IMR-90 (cell line): ENCODE data around the gene FLT3LG. TPM values are rescaled to one million over a fixed set of nuclear protein-coding genes. Genes with fewer than 3 reads are reported as not detected.

Experiments
- ATAC-seq: fragments of 200-7000 bp; cut with Tn5 transposase; 2 replicates; pipeline ENCODE4 v1.9.1; 2020; ENCODE audit warnings: low read depth, mild to moderate bottlenecking, moderate library complexity
- BruUV-seq: library from RNA; stranded (reverse); fragments of 400-500 nt; replicated peaks from 2 replicates; lab custom pipeline; 2021; lab: Mats Ljungman, UMichigan
- CTCF ChIA-PET: fragments of 300-600 bp; formaldehyde crosslinking; extraction: SDS; loops from one replicate; lab custom pipeline; 2021; ENCODE audit warnings: antibody characterized with exemption; lab: Yijun Ruan, JAX
- POLR2A ChIA-PET: fragments of 300-600 bp; sonication (Branson Sonifier 250); formaldehyde crosslinking; loops from one replicate; lab custom pipeline; 2022; ENCODE audit warnings: antibody characterized with exemption; ENCODE audit not compliant: unreplicated experiment; lab: Charles Lee
- DNase-seq: peaks from one replicate; pipeline ENCODE4 v3.0.0; 2013
- H2AFZ ChIP-seq: replicated peaks from 2 replicates; pipeline ENCODE3; 2013; ENCODE audit warnings: low read length, mild to moderate bottlenecking; ENCODE audit not compliant: poor library complexity
- H2AK5ac ChIP-seq: 2 replicates; pipeline ENCODE4 v1.6.1; 2013; ENCODE audit warnings: low read depth, low read length, inconsistent platforms
- H2AK9ac ChIP-seq: replicated peaks from 2 replicates; pipeline ENCODE3; 2013; ENCODE audit warnings: mild to moderate bottlenecking, low read depth, low read length, moderate library complexity; ENCODE audit not compliant: poor library complexity
- H2BK120ac ChIP-seq: 2 replicates; pipeline ENCODE4 v1.6.1; 2013; ENCODE audit warnings: low read depth, low read length, inconsistent platforms
- H2BK15ac ChIP-seq: 3 replicates; pipeline ENCODE4 v1.6.1; 2013; ENCODE audit warnings: low read depth, low read length, inconsistent platforms
- H2BK20ac ChIP-seq: 2 replicates; pipeline ENCODE4 v1.6.1; 2013; ENCODE audit warnings: low read depth, mild to moderate bottlenecking, inconsistent platforms, low read length, moderate library complexity
- H2BK5ac ChIP-seq: 2 replicates; pipeline ENCODE4 v1.6.1; 2013; ENCODE audit warnings: mild to moderate bottlenecking, low read depth, low read length, inconsistent platforms; ENCODE audit not compliant: poor library complexity, severe bottlenecking
- H3K14ac ChIP-seq: replicated peaks from 2 replicates; pipeline ENCODE4 v1.6.1; 2013; ENCODE audit warnings: low read depth, low read length, inconsistent platforms
- H3K18ac ChIP-seq: 2 replicates; pipeline ENCODE4 v1.6.1; 2013; ENCODE audit warnings: low read depth, low read length, control low read depth
- H3K23ac ChIP-seq: 2 replicates; pipeline ENCODE4 v1.6.1; 2013; ENCODE audit warnings: low read depth, low read length, inconsistent platforms
- H3K27ac ChIP-seq: 2 replicates; pipeline ENCODE4 v1.5.1; 2013; ENCODE audit warnings: mild to moderate bottlenecking, control low read depth, low read length; ENCODE audit not compliant: insufficient read depth
- H3K27me3 ChIP-seq: 2 replicates; pipeline ENCODE4 v1.6.1; 2013; ENCODE audit warnings: low read length; ENCODE audit not compliant: control insufficient read depth, insufficient read depth
- H3K36me3 ChIP-seq: 2 replicates; pipeline ENCODE4 v1.6.1; 2013; ENCODE audit warnings: low read length, mixed read lengths; ENCODE audit not compliant: control insufficient read depth, insufficient read depth
- H3K4ac ChIP-seq: 2 replicates; pipeline ENCODE4 v1.6.1; 2013; ENCODE audit warnings: low read depth, low read length, inconsistent platforms
- H3K4me1 ChIP-seq: 2 replicates; pipeline ENCODE4 v1.6.1; 2013; ENCODE audit warnings: low read length, mixed read lengths; ENCODE audit not compliant: control insufficient read depth, insufficient read depth
- H3K4me2 ChIP-seq: 2 replicates; pipeline ENCODE4 v1.6.1; 2013; ENCODE audit warnings: low read depth, mild to moderate bottlenecking, control low read depth, low read length, moderate library complexity
- H3K4me3 ChIP-seq: 2 replicates; pipeline ENCODE4 v1.5.1; 2013; ENCODE audit warnings: low read depth, mild to moderate bottlenecking, control low read depth, low read length, moderate library complexity; ENCODE audit not compliant: insufficient read depth
- H3K56ac ChIP-seq: 2 replicates; pipeline ENCODE4 v1.6.1; 2013; ENCODE audit warnings: low read length, inconsistent platforms; ENCODE audit not compliant: insufficient read depth; ENCODE audit errors: extremely low read depth
- H3K79me1 ChIP-seq, 2 experiments: 2 replicates each; pipeline ENCODE4 v1.6.1; 2013; ENCODE audit warnings: low read length in 2 of 2, inconsistent platforms in 1 of 2, low read depth in 1 of 2
- H3K9ac ChIP-seq: 2 replicates; pipeline ENCODE4 v1.6.1; 2013; ENCODE audit warnings: low read depth, low read length, control low read depth
- H3K9me1 ChIP-seq: 2 replicates; pipeline ENCODE4 v1.6.1; 2013; ENCODE audit warnings: low read length, inconsistent platforms; ENCODE audit not compliant: insufficient read depth
- H3K9me3 ChIP-seq: 2 replicates; pipeline ENCODE4 v1.6.1; 2013; ENCODE audit warnings: low read length; ENCODE audit not compliant: control insufficient read depth, insufficient read depth
- H4K20me1 ChIP-seq: 2 replicates; pipeline ENCODE4 v1.6.1; 2013; ENCODE audit warnings: low read length, inconsistent platforms; ENCODE audit not compliant: insufficient read depth
- H4K5ac ChIP-seq: 2 replicates; pipeline ENCODE4 v1.6.1; 2013; ENCODE audit warnings: mild to moderate bottlenecking, low read depth, low read length, control low read depth
- H4K8ac ChIP-seq, 2 experiments: 2 replicates each; pipeline ENCODE4 v1.6.1; 2013; ENCODE audit warnings: low read depth in 2 of 2, low read length in 2 of 2, control low read depth in 1 of 2, inconsistent platforms in 1 of 2
- H4K91ac ChIP-seq: 2 replicates; pipeline ENCODE4 v1.6.1; 2013; ENCODE audit warnings: low read depth, low read length, inconsistent platforms; ENCODE audit not compliant: insufficient read depth
- BHLHE40 ChIP-seq: fragments of 150-350 bp; IDR thresholded peaks from 2 replicates; pipeline ENCODE4 v1.6.1; 2016; ENCODE audit warnings: mild to moderate bottlenecking, low read depth, low read length
- CEBPB ChIP-seq: IDR thresholded peaks from 2 replicates; pipeline ENCODE4 v1.6.1; 2012; ENCODE audit warnings: low read depth, low read length, improper control_type of control experiment
- FOS ChIP-seq: fragments of 150-350 bp; IDR thresholded peaks from 2 replicates; pipeline ENCODE4 v1.6.1; 2016; ENCODE audit warnings: low read depth, low read length
- MXI1 ChIP-seq: IDR thresholded peaks from 2 replicates; pipeline ENCODE4 v1.6.1; 2012; ENCODE audit warnings: low read depth, mild to moderate bottlenecking, low read length, moderate library complexity, borderline replicate concordance
- NFE2L2 ChIP-seq: fragments of 150-350 bp; IDR thresholded peaks from 2 replicates; pipeline ENCODE4 v1.6.1; 2016; ENCODE audit warnings: low read depth, mild to moderate bottlenecking, low read length
- RCOR1 ChIP-seq: IDR thresholded peaks from 2 replicates; pipeline ENCODE4 v1.6.1; 2012; ENCODE audit warnings: mild to moderate bottlenecking, low read length, improper control_type of control experiment; ENCODE audit not compliant: insufficient replicate concordance
- RFX5 ChIP-seq: IDR thresholded peaks from 2 replicates; pipeline ENCODE4 v1.8.0; 2012; ENCODE audit warnings: low read depth, mild to moderate bottlenecking, low read length, moderate library complexity
- SMC3 ChIP-seq: fragments of 150-350 bp; IDR thresholded peaks from 2 replicates; pipeline ENCODE4 v1.6.1; 2016; ENCODE audit warnings: low read depth, mild to moderate bottlenecking, antibody characterized with exemption, low read length, moderate library complexity
- USF2 ChIP-seq: fragments of 150-350 bp; IDR thresholded peaks from 2 replicates; pipeline ENCODE4 v1.6.1; 2017; ENCODE audit warnings: mild to moderate bottlenecking, antibody characterized with exemption, low read length, low read depth
- WGBS, 2 experiments: methylation state at CpG; one replicate each; pipeline versions ENCODE4 v1.1.5 to v1.1.7; 2013; ENCODE audit warnings: missing lambda C conversion rate in 2 of 2; ENCODE audit not compliant: insufficient read length in 1 of 2; ENCODE audit errors: extremely low coverage in 2 of 2; 5-methylcytosine and 5-hydroxymethylcytosine counted together
- dilution Hi-C: fragments of 300-500 bp; cut with HindIII; formaldehyde crosslinking; loops from one replicate; pipeline ENCODE4 v1.14.3; 2018; ENCODE audit warnings: low sequenced_read_pairs; ENCODE audit not compliant: unreplicated experiment
- in situ Hi-C: fragments of 300-500 bp; cut with MboI; formaldehyde crosslinking; loops from 3 replicates; pipeline ENCODE4 v1.14.3; 2019; ENCODE audit warnings: low sequenced_read_pairs, inconsistent platforms, mixed read lengths
- intact Hi-C: fragments of 100-400 bp; cut with micrococcal nuclease; formaldehyde crosslinking; loops from 2 replicates; pipeline ENCODE4 v1.10.0; 2022
- polyA plus RNA-seq, 3 experiments: library from polyadenylated mRNA; depleted of rRNA; stranded (reverse); fragments of >200 nt; gene quantifications; 2 replicates each; pipeline ENCODE4 v1.2.3, GENCODE V29; 2012; ENCODE audit warnings: low replicate concordance in 1 of 3
- total RNA-seq: library from RNA; depleted of rRNA; stranded (reverse); fragments of >200 nt; gene quantifications from 2 replicates; pipeline ENCODE4 v1.2.3, GENCODE V29; 2012

Gene FLT3LG
- total and polyA plus RNA-seq, 2 of the 4 experiments (the other 2 are of a cell fraction), result 0.90 to 8.3 TPM

DNA sequence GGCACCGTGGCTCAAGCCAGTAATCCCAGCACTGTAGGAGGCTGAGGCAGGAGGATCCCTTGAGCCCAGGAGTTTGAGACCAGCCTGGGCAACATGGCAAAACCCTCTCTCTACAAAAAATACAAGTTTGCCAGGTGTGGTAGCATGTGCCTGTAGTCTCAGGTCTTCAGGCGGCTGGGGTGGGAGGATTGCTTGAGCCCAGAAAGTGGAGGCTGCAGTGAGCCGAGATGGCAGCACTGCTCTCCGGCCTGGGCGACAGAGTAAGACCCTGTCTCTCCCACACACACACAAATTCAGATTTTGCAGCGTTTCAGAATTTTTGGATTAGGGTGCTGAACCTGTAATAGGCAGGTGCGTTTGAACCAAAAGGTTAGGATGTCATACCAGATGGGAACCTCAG is 24.5 kb downstream of the FLT3LG start:
- CTCF ChIA-PET, result no interaction called here
- H3K56ac ChIP-seq, result no peak overlapping the region
- H3K4me3 ChIP-seq, result no peak overlapping the region
- TF ChIP-seq NFE2L2 (no peak), BHLHE40 (no peak), CEBPB (no peak), RCOR1 (no peak), RFX5 (no peak), SMC3 (no peak), FOS (no peak), MXI1 (no peak), USF2 (no peak)
- no peaks in the 10 kb centered on the region for H3K9me1 ChIP-seq
- H2AFZ ChIP-seq, result no peak overlapping the region
- DNase-seq (no peak), ATAC-seq (no peak)
- no peak overlapping the region for H2AK5ac ChIP-seq
- H4K20me1 ChIP-seq, result peaks cover 29% of the 10 kb centered on the region
- H2AK9ac ChIP-seq, result no peak overlapping the region
- H4K8ac ChIP-seq, result no peak overlapping the region
- no peak overlapping the region for H2BK20ac ChIP-seq
- no peaks in the 10 kb centered on the region for H3K9me3 ChIP-seq
- no peak overlapping the region for H4K91ac ChIP-seq
- no TSS peak for BruUV-seq
- H3K27ac ChIP-seq, result no peak overlapping the region
- H3K36me3 ChIP-seq, result peaks cover 32% of the 10 kb centered on the region
- dilution Hi-C loops (no loop called here), intact Hi-C loops (no loop called here), in situ Hi-C loops (loop anchor here (10.0 kb wide), 1 partner anchor 166 kb away; the partner anchor contains the start of genes BCL2L12 and IRF3)
- no peak overlapping the region for H2BK5ac ChIP-seq
- H3K79me1 ChIP-seq, result peaks cover 21 to 38% of the 10 kb centered on the region in 2 experiments
- no peak overlapping the region for H3K4me2 ChIP-seq
- 0 out of 2 replicates have a peak overlapping the region, but pooled peaks have one; percentile 24 for H3K23ac ChIP-seq
- H2BK120ac ChIP-seq, result no peak overlapping the region
- no peak overlapping the region for H2BK15ac ChIP-seq
- H4K5ac ChIP-seq, result no peak overlapping the region
- 100% methylated on average over 1 of the region's 7 CpGs; no CpG with 5 or more reads in 1 of the 2 experiments for WGBS, 2 experiments
- no peaks in the 10 kb centered on the region for H3K27me3 ChIP-seq
- POLR2A ChIA-PET, result no interaction called here
- no peak overlapping the region for H3K18ac ChIP-seq
- H3K14ac ChIP-seq, result no peak overlapping the region
- H3K4me1 ChIP-seq, result peaks cover 10% of the 10 kb centered on the region
- H3K4ac ChIP-seq, result no peak overlapping the region
- no peak overlapping the region; the same call in 1 of the 2 replicates for H3K9ac ChIP-seq
